HG02852 (cell line): ENCODE results near the gene TMEM125.

Source experiments
- ATAC-seq: cut with Tn5 transposase; IDR thresholded peaks from one replicate; pipeline ENCODE4 v1.9.1; 2021; ENCODE audit warnings: mild to moderate bottlenecking, moderate library complexity; ENCODE audit not compliant: unreplicated experiment

The TMEM125 gene

DNA sequence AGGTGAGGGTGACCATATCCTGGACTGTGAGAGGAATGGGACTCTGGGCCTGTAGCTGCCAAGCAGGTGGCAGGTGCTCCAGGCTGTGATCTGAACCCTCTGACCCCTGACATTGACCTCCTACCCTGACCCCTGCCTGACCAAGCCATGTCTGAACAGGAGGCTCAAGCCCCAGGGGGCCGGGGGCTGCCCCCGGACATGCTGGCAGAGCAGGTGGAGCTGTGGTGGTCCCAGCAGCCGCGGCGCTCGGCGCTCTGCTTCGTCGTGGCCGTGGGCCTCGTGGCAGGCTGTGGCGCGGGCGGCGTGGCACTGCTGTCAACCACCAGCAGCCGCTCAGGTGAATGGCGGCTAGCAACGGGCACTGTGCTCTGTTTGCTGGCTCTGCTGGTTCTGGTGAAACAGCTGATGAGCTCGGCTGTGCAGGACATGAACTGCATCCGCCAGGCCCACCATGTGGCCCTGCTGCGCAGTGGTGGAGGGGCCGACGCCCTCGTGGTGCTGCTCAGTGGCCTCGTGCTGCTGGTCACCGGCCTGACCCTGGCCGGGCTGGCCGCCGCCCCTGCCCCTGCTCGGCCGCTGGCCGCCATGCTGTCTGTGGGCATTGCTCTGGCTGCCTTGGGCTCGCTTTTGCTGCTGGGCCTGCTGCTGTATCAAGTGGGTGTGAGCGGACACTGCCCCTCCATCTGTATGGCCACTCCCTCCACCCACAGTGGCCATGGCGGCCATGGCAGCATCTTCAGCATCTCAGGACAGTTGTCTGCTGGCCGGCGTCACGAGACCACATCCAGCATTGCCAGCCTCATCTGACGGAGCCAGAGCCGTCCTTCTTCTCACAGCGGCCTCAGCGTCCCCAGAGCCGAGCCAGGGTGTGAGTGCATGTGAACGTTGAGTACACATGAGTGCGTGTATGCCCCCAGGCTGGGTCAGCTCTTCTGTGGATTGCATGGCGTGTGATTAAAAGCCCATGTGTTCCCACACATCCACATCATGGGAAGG, 3.1 kb downstream of the TMEM125 start:
- no peak for ATAC-seq

GRCh38 chr1:43273708-43274107, 3.9 kb downstream of the TMEM125 start:
- ATAC-seq: no peak

DNA sequence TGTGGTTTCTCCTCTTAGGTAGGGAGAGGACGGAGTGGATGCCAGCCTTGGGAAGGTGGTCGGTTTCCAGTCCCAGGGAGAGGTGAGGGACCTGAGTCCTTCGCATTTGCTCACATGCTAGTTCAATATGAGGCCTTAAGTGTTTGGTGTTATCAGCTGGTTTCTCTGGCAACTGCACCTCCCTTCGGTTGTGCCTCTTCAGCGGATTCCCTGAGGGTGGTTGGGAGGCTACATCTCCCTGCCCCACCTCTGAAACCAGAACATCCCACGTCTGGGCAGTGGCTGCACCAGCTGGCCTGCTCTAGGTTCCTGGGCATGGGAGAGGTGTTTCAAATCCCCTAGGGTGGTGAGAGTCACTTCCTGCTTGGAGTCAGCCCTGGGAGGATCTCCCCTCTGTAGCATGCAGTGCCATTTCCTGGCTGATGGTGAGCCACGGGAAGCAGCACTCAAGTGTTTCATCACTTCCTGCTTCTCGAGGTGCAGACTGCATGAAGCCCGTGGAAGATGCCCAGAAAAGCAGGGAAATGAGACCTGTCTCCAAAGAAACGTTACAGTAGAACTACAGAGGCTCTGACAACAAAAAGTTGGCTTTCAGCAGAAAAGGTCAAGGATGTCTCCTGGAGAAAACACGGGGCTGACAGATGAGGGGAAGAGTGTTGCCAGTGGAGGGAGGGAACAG, 4.5 kb downstream of the TMEM125 start:
- ATAC-seq: no peak

GRCh38 chr1:43274804-43275180, 5.0 kb downstream of the TMEM125 start:
- no peak for ATAC-seq

GRCh38 chr1:43275826-43276620, 6.2 kb downstream of the TMEM125 start:
- no peak for ATAC-seq

DNA sequence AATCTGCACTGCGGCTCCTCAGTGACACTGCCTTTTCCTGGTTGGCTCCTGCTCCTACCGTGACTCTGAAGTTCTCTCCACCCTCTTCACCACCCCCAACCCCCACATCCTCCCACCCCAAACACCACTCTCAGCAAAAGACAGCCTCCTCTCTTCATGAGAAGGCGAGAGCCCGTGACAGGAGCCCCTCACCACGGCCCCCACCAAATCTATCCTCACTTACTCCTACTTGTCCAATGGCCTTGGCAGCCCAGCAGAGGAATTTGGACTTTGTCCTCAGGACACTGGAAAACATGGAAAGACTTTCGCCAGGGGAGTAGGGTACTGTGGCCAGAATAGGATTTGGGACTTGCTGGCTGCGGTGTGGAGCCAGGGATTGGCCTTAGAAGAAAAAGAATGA, 6.9 kb downstream of the TMEM125 start:
- no peak for ATAC-seq

DNA sequence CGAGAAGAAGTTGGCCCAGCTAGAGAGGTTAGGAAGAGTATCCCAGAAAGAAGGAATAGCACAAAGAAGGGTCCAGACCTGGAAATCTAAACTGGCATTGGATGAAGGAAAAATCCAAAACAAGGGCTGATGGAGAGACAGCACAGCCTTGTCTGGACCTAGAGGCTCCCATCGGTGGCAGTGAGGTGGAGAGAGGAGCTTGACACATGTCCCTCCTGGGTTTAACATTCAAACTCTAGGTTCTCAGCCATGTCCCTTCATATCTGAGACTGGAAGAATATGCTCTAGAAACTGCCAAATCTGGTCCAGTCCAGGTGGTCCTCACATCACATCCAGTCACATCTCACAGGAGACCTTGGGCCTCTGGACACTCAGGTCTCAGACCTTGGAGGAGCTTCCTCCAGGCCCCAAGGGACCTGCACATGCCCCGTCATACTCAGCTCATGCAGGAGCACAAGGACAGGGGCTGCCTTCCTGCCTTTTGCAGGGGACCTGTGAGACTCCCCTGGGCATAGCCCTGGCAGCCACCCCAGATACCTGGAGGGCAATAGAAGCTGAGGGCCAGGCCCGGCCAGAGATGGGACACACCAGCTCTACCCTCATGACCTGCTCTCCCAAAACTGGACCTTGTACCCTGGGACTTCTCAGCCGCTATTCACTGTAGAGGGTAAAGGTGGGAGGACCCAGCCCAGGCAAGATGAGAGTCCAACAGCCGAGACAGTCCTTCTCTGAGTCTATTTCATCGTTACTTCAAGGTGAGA, 7.5 kb downstream of the TMEM125 start:
- ATAC-seq: no peak

DNA sequence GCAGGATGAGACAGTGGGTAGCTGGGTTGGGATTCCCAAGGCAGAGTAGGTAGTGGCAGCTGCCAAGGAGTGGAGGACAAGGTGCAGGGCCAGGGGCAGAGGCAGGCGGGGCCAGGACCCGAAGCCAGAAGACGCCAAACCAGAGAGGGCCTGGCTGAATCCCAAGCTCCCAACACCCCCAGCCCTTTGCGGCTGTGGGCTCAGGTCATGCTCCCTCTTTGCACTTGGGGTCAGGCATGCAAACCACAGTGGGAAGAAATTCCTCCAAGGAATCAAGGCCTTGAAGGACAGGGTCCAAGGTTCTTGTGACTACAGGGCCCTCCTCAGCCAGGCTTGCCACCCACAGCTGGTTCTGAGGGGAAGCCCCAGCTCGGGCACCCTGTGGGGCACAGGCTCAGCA, 9.4 kb downstream of the TMEM125 start:
- ATAC-seq: no peak

DNA sequence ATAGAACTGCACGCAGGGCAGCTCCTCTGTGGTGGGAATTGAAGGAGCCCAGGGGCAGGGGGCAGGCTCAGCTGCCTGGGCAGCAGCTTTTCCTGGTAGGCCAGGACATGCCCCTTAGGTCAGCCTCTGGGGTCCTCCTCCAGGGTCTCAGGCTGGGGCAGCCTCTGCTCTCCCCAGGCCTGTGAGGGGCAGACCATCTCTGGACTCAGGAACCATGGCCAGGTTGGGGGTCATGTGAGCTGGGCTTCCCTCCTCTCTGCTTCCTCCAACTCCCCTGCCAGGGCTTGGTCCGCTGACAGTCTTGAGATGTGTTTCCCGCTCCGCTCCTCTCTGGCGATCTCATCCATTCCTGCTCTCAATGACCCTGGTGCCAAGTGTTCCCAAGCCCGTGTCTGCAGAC, 9.9 kb downstream of the TMEM125 start:
- no peak for ATAC-seq

DNA sequence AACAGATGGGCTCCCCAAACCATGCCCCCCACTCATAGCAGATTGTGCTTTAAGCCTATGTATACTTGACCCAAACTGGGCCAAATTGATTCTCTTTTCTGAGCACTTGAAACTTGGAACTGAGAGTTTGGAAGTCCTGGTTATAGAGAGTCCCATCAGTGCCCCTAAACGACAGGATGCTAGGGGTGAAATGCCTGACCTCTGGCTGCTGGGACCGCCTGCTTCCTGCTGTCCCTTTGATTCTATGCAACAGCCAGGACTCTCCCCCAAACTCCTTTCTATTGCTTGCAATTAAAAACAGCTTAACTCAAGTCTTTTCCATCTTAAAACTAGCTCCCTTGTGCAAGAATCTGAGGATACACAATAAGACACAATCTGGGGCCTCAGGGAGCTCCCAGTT, 10.9 kb downstream of the TMEM125 start:
- ATAC-seq: no peak

DNA sequence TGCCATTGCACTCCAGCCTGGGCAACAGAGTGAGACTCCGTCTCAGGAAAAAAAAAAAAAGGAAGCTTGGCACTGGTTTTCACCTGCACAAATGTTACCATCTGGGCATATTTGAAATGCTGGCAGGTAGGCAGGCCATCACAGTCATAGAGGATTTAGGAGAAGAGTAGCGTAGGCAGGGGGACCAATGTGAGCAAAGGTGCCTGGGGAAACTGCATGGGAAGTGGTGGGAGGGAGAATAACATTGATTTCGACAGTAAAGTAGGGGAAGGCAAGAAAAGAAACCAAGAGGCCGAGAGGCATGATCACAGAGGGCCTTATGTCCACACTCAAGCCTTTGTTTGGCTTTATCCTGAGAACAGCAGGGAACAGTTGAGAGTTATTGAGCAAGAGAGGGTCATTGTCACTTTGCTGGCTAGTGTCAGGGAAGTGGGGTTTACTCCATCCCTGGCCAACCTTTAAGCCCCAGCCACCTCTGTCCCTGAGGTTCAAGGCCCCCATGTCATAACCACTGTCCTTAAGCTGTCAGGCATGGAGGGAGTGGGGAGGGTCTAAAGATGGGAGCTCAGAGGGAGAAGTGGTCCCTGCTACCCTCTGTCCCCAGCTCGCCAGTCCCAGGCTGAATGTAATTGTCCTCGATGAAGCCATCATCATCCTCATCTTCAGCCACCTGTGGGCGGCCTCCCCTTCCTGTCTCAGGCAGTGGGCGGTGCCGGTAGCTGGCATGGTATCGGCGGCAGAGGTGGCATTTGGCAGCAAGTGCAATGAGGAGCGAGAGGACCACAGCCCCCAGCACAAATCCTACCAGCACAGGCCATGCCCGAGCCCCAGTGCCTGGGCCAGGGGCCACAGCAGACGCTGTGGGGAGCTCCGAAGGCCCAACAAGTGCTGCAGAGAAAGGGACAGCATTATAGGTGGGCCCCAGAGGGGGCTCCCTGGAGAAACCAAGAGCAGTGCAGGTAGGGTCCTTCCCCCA, 12.7 kb downstream of the TMEM125 start:
- no peak for ATAC-seq

DNA sequence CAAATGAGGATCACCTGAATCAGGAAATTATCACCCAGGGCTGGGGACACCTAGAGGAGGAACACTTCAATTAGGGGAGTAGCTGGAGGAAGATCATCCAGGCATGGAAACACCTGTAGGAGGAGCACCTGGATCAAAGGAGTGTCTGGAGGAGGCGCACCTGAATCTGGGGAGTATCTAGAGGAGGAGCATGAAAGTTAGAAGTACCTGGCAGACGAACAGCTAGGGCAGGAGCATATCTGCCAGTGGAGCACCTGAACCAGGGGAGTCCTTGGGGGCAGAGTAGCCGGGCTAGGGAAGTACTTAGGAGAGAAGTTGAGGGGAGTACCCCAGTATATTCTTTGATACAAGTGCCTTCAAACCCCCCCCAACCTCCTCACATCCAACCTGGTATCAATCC, 14.3 kb downstream of the TMEM125 start:
- ATAC-seq: no peak

DNA sequence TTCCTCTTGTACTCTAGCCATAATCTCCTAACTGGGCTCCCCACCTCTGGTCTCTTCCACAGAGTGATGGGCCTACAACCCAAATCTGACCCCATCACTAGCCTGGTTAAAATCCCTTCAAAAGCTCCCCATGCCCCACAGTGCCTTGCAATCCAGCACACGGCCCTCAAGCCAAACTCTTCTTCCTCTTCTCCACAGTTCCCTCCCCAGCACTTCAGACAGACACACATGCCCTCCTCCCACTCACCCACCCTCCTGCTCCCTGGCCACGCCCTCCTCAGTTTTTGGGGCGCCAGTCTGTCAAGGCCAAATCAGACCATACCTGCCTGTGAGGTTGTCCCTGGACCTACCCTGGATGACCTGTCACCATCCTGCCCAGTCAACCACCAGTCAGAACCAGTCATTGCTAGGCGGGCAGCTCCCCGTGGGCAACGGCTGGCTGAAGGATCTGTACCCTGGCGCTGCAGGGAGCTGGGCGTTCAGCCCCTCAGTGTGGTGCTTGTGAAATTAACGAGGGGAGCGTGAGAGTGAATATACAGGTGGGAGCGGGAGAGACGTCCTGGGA, 14.8 kb downstream of the TMEM125 start:
- no peak for ATAC-seq

GRCh38 chr1:43285269-43285990, 15.6 kb downstream of the TMEM125 start, which contains the start of gene C1orf210:
TSS of gene C1orf210 (minus strand) at chr1:43285581. CDS start at chr1:43283270, 2,311 bp downstream.
- ATAC-seq: no peak

- ATAC-seq: no peak
Measured at GRCh38 chr1:43286115-43286514, 16.3 kb downstream of the TMEM125 start.

DNA sequence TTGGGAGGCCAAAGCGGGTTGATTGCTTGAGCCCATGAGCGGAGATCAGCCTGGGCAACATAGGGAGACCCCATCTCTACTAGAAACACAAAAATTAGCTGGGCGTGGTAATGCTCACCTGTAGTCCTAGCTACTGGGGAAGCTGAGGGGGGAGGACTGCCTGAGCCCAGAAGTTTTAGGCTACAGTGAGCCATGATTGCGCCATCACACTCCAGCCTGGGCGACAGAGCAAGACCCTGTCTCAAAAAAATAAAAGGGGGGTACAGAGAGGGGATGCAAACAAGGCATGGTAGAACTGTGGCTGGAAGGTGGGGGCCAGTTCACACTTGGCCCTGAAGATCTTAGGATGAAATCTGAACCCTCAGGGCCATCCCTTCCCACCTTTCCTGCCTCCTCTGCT, 16.8 kb downstream of the TMEM125 start:
- ATAC-seq: no peak

DNA sequence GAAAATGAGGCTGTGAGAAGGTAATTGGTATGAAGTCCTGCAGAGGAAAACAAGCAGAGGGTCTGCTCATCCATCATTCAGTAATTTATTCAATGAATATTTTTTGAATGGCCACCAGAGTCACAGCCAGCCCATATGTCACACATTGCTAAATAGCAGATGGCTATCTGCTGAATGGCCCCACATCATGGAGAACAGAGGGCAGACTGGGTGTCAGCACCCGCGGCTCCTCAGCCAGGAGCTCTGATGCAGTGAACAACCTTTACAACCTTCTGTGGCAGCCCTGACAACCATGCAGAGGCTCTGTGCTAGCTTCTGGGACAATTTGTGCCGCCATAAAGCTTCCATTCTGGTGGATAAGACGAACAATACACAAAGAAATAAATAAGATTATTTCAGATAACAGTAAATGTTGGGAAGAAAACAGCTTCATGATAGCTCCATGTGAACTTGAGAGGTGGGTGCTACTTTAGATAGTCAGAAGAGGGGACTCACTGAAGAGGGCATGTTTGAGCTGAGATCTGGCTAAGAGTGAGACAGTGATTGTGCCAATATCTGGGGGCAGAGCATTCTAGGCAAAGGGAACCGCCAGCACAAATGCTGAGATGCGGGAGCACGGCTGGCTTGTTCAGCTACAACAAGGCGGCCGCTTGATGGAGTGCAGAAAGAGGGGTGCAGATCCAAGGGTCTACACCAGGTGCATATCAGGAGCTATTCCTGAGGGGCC, 18.4 kb downstream of the TMEM125 start:
- no peak for ATAC-seq
